ENCODE data around the gene PSME4. TPM values are rescaled to one million over a fixed set of nuclear protein-coding genes. Genes with fewer than 3 reads are reported as not detected.

The PSME4 gene
- total RNA-seq, 1 experiment from 2014 or later: 87.4 TPM

GRCh38 chr2:53867169-53867568, 103.6 kb downstream of the PSME4 start:
- no peaks in the 10 kb centered on the region for H3K4me1 Mint-ChIP-seq
- Histone ChIP-seq H4K8ac (replicated peaks; ENCODE audit: insufficient read length, low read depth, low read length) (no peak overlapping the region), H2BK5ac (ENCODE audit: insufficient read length, low read length) (no peak overlapping the region), H3K4me2 (ENCODE audit: insufficient read depth, insufficient read length, low read length) (no peak overlapping the region), H3K27ac (ENCODE audit: insufficient read length, low read depth, low read length) (no peak overlapping the region), H4K20me1 (ENCODE audit: control insufficient read depth, insufficient read depth, insufficient read length) (no peaks in the 10 kb centered on the region), H3K23ac (ENCODE audit: insufficient read length, low read depth, low read length) (no peak overlapping the region), H2AFZ (ENCODE audit: low read length) (no peak overlapping the region), H2BK12ac (ENCODE audit: insufficient read length, low read depth, low read length) (no peak overlapping the region), H3K79me2 (ENCODE audit: insufficient read depth, low read length) (no peaks in the 10 kb centered on the region), H3K23me2 (ENCODE audit: insufficient read length, low read depth, low read length, poor library complexity, severe bottlenecking) (no peaks in the 10 kb centered on the region), H3K9ac (ENCODE audit: extremely low read depth, insufficient read length, low read length) (no peak overlapping the region), H3K79me1 (ENCODE audit: insufficient read depth, low read depth, low read length, poor library complexity, severe bottlenecking) (no peaks in the 10 kb centered on the region), H2AK5ac (ENCODE audit: insufficient read length, low read length) (no peak overlapping the region), H2BK15ac (ENCODE audit: low read depth, low read length) (no peak overlapping the region), H3K9me3 (ENCODE audit: control insufficient read depth, low read depth, low read length) (no peaks in the 10 kb centered on the region), H2BK20ac (ENCODE audit: low read depth, low read length, poor library complexity, severe bottlenecking) (no peak overlapping the region), H2BK120ac (ENCODE audit: low read depth, low read length, poor library complexity, severe bottlenecking) (no peak overlapping the region), H3K4me1 (ENCODE audit: insufficient read depth, low read length) (no peaks in the 10 kb centered on the region), H4K91ac (ENCODE audit: insufficient read length, low read depth, low read length) (no peak overlapping the region), H3K18ac (ENCODE audit: insufficient read length, low read depth, low read length) (no peak overlapping the region), H3K4ac (ENCODE audit: low read depth, low read length) (no peak overlapping the region), H3T11ph (ENCODE audit: low read length) (no peak overlapping the region), H3K56ac (ENCODE audit: insufficient read length, low read depth, low read length) (no peak overlapping the region), H4K5ac (ENCODE audit: insufficient read length, low read depth, low read length) (no peak overlapping the region), H3K27me3 (ENCODE audit: insufficient read depth, low read length) (no peaks in the 10 kb centered on the region; the same call in 1 of the 2 replicates), H3K14ac (ENCODE audit: insufficient read depth, low read length) (no peak overlapping the region)
- no peak overlapping the region for H3K4me3 Mint-ChIP-seq
- H3K9me3 Mint-ChIP-seq: no peaks in the 10 kb centered on the region
- H3K27ac Mint-ChIP-seq: no peak overlapping the region
- H3K36me3 Mint-ChIP-seq (ENCODE audit: insufficient read depth in 1 of 3, low read depth in 3 of 3): peaks cover 22 to 44% (median 36%) of the 10 kb centered on the region in 3 experiments; a peak in 6 of 7 replicates
- WGBS (ENCODE audit: extremely low coverage, insufficient read length, low lambda C conversion rate): no CpG with 5 or more reads among the region's 5 CpGs
- no peaks in the 10 kb centered on the region for H3K27me3 Mint-ChIP-seq (ENCODE audit: low read depth)
- no peak for DNase-seq
- no peak for TF ChIP-seq CTCF (conservative IDR thresholded peaks at IDR 0.05)
